Activated effector memory CD4-positive, alpha-beta T cell treated with Interleukin-2 at 50 U/mL for 16 hours (primary cell): ENCODE measurements around the gene MAP2K7.
"Not testable (repeated sequence)": the region's sequence is repeated elsewhere in the genome, so short reads cannot be mapped to it uniquely, and the experiment has no call there.

Experiments used
- DNase-seq: peaks from one replicate; pipeline ENCODE4 v3.0.0-alpha.2; 2020

The MAP2K7 gene

DNA sequence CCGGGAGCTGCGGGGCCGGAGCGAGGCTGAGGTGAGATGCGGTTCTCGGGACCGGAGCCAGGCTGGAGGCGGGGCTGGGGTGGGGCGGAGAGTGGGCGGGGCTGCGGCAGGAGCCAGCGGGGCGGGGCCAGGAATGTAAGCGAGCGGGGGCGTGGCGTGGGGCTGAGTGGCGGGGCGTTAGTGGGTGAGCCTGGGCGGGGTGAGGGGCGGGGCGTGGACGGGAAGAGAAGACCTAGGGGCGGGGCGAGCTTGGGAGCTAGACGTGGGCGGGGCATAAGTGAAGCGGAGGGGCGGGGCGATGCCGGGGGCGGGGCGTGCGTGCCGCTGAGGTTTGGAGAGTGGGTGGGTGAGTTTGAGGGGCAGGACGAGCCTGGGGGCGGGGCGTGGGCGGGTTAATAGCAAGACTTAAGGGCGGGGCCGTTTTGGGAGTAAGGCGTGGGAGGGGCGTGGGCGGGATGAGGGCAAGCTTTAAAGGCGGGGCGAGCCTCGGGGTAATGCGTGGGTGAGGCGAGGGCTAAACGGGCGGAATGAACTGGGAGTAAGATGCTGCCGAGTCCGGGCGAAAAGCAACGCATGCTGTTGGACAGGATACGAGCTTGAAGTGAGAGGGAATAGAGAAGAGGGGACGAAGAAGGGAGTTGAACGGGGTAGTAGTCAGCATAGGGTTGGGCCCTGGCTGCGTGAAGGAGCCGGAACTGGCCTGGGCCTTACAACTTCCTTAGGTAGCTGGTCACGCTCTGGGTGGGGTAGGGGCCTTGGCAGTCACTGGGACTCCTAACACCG is 17.0 kb downstream of the MAP2K7 start:
- DNase-seq: peak; percentile 98

DNA sequence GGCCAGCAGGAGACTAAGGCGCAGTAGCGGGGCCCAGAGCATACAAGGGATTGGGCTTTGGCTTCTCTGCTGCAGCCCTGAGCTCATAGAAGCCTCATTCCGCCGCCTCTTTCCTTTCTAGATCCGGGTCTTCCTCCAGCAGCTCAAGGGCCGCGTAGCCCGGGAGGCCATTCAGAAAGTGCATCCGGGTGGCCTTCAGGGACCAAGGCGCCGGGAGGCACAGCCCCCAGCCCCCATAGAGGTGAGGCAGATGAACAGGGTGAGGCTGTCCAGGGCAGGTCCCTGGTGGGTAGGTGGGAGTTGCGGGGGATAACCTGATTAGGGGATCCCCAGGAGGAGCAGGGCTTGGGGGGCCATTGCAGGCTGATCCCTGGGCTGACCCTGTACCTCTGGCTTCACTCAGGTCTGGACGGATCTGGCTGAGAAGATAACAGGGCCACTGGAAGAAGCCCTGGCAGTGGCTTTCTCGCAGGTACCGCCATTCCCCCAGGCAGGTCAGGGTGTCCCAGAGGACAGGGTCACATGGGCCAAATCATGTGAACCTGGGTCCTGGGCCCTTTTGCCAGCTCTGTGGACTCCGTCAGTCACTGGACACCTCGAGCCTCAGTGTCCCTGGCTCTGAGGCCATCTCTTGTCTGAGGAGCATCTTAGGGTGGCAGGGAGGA is 17.8 kb downstream of the MAP2K7 start:
- no peak for DNase-seq

DNA sequence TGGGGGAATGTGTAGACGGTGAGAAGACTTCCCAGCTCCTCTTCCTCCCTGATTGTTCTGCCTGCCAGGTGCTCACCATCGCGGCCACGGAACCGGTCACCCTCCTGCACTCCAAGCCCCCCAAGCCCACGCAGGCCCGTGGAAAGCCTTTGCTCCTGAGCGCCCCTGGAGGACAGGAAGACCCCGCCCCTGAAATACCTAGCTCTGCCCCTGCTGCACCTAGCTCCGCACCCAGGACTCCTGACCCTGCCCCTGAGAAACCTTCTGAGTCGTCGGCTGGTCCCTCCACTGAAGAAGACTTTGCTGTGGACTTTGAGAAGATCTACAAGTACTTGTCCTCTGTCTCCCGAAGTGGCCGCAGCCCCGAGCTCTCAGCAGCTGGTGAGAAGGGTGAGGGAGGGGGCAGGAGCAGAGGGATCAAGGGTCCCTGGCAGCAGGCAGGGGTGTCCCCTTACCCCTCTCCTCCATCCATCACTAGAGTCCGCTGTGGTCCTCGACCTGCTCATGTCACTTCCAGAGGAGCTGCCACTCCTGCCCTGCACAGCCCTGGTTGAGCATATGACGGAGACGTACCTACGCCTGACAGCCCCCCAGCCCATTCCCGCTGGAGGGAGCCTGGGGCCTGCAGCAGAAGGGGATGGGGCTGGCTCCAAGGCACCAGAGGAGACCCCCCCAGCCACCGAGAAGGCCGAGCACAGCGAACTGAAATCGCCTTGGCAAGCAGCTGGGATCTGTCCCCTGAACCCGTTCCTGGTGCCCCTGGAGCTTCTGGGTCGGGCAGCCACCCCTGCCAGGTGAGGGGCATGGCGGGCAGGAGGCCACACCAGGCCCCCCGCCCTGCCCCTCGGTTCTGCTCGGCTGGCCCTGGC is 18.5 kb downstream of the MAP2K7 start:
- no peak for DNase-seq

DNA sequence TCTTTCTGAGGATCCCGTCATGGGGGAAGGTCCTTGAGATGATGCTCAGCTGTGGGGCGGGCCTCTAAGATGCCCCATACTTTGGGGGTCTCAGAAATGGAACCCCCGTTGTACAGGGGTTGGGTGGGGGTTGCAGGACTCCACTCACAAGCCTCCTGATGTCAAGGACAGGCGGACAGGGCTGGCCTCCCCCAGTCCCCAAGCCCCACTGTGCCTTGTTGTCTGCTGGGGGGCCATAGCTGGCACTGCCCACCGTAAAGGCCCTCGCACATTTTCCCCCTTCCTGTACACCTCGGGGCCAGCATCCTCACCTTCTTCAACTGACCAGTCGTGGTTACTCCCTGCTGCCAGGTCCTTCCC is 19.1 kb downstream of the MAP2K7 start:
- DNase-seq: no peak

DNA sequence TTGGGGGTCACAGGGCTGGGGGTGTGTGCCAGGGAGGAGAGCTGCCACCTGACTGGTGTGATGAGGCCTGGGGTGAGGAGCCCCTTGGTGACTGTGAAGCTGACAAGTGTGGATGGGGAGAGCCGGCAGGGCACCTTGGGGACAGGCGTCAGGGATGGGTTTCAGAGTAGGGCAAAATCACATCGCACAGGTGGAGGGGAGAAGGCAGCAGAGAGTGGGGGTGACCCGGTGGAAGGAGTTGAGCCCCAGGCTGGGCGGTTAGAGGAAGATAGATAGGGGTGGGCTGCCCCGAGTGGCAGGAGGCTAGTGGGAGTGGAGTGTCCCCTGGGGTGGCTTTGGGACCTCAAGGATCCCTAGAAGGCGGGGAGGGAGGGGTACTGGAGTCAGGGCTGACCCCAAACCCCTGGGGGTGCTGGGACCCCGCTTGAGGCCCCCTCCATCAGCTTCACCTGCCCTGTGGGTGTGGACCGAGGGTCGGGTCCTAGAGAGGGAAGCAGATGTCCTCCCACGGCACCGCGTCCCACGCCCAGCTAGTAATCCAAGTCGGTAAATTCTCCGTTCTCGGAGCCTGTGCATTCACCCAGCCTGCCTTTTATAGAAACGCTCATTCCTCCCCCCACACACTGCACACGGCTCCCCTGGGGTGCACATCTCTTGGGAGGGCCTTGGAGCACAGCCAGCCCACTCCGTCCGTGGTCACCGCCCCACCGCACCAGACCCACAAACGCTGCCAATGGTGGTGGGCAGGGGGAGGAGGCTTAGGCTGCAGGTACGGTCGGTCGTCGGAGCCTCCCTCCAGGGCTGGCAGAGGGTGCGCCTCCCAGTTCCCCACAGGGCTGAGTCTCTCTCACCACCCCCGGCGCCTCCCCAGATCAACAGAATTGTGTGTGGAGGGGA is 19.9 kb downstream of the MAP2K7 start:
- DNase-seq: no peak

DNA sequence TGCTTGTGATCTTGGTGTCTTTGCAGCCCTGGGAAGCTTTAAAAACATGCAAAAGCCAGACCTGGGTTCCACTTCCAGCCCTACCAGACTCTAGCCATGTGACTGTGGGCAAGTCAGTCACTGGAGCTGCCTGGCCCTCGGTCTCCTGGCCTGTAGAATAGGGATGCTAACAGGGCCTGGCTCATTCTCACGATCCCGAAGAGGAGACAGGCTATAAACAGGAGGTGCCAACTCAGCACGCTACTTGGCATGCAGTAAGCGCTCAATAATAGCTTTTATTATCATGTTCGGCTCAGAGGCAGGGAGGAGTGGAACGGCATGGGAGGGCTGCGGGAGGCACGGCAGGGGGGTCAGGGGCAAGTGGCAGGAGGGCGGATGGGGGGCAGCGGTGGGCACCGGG is 20.6 kb downstream of the MAP2K7 start:
- no peak for DNase-seq

DNA sequence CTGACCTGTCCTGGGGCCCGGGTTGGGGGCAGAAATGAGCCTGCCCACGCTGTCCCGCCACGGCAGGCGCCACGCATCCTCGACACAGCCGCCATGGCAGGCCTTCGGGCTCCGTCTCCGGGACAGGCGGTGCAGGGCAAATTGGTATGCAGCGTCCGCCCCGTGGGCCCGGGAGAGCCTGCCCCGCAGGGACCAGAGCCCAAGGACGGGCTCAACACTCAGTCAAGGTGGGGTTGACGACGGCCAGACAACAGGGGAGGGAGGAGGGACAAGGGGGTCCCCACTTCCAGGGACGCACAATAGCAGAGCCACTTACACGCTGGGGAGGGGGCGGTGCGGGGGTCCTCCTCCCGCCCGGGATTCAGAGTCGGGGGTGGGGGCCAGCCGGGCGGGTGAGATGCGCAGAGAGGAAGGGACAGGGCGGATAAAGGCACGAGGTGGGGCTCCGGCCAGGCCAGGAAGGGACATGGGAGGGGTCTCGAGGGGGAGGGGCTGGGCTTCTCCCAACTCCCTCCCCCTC is 21.0 kb downstream of the MAP2K7 start:
- no peak for DNase-seq

DNA sequence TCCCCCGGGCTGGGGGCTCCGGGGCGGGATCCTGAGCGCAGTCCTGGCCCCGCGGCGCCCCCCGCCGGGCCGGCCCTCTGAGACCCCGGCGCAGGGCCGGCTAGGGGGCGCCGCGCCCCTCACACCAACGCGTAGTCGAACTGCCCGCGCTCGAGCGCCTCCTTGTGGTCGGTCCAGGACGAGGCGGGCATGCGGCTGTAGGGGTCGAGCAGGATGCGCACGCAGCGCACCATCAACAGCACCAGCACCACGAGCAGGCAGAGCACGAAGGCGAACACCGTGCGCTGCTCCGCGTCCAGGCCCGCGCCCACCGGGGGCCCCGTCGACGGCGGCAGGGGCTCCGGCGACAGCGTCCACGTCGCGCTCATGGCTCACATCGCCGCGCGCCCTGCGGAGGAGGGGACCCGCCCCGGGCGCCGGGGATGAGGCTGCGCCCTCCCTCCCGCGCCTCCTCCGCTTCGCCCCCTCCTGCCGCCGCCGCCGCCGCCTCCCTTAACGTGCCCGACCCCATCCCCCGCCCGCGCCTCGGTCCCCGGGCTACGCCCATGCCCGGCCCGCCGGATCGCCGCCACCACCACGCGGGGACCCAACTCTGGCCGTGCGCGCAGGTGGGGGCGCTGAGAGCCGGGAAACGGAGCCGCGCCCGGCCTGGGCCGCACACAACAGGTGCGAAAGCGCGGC is 21.6 kb downstream of the MAP2K7 start:
- peak; percentile 53 for DNase-seq

DNA sequence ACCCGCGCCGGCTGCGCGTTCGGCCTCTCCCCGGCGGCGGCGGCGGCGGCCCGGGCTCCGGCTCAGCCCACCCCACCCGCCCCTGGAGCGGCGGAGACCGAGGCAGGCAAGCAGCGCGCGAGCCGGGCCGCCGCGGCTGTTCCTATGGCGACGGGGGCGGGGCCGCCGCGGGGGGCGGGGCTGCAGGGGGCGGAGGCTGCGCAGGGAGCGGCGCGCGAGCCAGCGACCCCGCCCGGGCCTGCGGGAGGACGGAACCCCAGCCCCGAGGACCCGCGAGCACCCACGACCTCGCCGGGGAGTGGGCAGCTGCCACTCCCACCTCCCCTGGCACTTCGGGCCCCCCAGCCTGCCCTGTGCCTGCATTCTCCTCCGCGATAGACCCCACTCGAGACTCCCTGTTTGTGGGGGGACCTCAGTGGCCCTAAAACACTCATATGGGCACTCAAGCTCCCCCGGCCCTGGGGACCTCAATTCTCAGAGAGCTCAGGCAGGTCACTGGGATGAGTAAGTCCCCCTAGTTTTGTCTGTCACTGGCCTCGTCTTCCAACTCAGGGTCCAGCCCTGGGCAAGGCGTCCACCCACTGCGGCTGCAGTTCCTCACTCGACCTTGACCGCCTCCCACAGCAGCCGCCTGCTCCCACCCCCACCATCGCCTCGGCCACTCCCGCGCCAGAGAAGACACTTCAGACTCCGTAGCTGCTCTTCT is 22.5 kb downstream of the MAP2K7 start, which contains the start of gene CTXN1:
TSS of gene CTXN1 (minus strand) at position 115 of the 706 bp plus-strand sequence. CDS start 597 bp downstream, outside the sequence.
- DNase-seq: peak; percentile 71

DNA sequence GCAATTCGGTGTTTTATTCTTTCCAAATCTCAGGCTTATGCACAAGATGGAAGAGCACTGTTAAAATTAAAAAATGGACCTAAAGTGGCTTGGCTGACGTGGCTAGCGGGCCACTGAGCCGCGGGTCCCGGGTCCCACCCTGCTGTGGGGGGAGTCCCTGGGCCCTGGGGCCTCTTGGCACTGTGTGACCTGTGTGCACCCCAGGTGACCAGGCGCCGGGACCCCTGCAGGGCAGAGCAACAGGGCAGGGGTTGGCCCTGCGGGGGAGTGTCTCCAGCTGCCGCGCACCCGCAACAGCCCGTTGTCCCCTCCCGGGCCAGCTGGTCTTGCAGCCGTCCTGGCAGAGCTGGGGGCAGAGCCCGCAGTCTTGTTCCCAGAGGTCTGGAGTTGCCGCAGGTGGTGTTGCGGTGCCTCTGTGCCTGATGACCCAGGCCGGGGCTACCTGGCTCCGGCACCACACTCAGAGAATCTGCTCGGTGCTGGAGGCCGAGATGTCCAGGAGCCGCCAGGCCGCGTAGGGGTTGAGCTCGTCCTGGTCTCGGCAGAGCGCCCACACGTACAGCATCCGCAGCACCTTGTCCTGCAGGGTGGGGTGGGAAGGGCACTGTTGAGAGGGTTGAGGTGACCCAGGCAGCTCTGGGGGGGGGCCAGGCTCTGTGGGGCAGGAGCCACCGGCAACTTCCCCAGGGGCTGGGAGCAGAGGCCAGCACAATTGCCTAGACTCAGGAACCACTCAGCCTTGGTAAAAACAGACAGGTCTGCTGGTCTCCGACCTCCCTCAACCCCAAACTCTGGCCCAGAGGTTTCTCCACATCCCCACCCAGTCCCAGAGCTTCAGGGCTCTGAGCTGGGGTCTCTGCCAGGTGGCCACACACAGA is 23.3 kb downstream of the MAP2K7 start:
- DNase-seq: no peak

DNA sequence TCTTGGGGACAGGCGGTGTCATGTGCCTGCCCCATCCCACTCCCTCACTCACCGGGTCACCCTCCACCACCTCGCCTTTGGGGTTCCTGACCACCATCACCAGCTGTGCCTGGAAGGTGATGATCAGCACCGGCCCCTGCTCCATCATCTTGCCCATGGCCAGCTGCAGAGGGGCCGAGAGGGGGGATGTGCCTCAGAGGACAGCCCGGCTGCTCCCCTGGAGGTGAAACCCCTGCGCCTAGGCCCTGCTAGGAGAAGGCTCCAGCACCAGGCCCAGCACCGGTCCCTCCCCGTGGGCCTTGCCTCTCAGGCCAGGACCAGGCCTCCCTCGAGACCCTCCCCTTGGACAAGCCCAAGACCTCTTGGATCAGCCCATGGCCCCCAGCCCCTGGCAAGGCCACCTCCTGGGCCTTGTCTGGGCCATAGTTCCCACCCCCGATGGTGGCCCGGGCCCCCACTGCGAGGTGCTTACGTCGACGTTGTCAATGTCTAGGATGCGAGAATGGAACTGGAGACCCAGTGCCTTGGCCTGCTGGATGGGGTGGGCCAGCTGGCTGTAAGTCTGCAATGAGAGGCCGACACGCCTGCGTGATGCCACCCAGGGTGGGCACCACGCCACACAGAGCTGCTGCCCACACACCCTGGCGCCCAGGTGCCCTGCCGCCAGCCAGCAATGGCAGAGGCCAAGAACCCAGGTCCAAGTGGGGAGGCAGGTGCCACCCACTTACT is 24.1 kb downstream of the MAP2K7 start:
- DNase-seq: no peak

DNA sequence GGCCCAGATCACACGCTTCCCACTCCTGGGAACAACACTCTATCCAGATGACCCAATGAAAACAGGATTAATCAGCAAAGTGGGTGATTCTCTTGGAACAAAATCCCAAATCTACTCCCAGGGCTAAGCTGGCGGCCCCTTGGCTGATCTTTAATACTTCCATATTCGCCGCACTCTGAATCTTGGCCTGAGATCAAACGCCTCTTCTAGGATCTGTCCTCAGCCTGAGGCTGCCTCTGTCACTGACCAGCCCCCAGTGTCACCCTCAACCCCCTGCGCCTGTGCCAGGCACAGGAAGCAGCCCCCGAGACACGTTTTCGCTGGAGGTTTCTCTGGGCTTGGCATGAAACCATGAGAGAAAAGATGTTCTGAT is 24.6 kb downstream of the MAP2K7 start:
- no peak for DNase-seq

DNA sequence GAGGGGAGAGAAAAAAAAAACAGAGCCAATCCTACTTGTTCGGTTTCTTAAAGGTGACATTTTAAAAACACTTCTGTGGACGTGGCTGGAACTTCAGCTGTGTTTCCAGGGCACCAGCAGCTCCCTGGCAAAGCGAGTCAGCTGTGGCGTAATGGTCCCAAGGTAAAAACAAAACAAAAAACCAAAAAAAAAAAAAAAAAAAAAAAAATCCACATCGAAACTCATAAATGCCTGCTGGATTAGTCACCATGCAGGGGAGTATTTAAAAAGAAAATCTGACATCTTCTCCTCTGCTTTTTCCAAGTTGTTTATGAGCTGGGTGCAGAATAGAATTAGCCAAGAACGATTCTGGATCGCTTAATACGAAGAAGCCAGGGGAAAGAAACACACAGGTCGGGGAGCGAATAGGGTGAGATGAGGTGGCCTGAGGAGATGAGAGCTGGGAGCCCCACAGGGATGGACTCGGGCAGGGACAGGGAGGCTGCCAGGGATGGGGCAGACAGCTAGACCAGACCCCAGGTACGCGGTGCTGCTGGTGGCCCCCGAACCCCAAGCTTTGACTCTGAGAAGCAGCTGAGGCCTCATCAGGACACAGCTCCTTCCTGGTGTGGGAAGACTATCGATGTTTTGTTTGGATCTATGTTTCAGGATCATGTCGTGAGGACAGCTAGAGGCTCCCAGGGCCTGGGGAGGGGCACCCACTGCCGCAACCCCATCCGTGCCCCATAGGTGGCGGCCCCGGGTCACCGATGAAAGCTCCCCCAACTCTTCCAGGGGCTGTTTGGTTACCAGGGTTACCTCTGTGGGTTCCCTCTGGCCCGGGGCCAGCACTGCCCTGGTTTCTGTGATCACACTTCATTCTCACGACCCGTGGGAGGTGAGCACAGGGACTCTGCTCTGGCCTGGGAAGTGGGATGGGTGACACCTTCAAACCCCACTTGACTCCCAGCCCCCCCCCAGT is 25.3 kb downstream of the MAP2K7 start:
- peak; percentile 49 for DNase-seq

DNA sequence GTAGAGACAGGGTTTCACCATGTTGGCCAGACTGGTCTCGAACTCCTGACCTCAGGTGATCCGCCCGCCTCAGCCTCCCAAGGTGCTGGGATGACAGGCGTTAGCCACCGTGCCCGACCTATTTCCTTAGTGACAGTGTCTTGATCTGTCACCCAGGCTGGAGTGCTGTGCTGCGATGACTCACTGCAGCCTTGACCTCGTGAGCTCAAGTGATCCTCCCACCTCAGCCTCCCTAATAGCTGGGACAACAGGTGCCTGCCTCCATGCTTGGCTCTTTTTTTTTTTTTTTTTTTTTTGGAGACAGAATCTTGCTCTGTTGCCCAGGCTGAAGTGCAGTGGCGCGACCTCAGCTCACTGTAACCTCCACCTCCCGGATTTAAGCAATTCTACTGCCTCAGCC is 26.4 kb downstream of the MAP2K7 start:
- not testable (repeated sequence) for DNase-seq

DNA sequence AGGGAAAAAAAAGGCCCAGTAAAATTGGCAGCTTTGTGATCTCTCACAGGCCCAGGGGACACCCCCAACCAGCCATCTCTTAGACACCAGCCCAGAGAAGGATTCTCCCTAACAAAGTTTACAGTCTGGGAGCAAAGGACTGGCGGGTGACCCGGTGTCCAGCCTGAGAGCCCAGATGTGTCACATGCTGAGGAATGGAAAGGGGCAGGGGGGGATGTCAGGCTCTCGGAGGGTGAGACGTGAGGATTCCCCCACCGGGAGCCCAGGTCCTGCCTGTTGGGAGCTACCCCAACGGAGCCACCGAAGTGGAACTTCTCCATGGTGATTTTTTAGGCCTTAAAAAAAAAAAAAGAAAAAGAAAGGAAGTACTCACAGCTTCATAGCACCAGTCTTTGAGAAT is 27.1 kb downstream of the MAP2K7 start:
- DNase-seq: no peak

DNA sequence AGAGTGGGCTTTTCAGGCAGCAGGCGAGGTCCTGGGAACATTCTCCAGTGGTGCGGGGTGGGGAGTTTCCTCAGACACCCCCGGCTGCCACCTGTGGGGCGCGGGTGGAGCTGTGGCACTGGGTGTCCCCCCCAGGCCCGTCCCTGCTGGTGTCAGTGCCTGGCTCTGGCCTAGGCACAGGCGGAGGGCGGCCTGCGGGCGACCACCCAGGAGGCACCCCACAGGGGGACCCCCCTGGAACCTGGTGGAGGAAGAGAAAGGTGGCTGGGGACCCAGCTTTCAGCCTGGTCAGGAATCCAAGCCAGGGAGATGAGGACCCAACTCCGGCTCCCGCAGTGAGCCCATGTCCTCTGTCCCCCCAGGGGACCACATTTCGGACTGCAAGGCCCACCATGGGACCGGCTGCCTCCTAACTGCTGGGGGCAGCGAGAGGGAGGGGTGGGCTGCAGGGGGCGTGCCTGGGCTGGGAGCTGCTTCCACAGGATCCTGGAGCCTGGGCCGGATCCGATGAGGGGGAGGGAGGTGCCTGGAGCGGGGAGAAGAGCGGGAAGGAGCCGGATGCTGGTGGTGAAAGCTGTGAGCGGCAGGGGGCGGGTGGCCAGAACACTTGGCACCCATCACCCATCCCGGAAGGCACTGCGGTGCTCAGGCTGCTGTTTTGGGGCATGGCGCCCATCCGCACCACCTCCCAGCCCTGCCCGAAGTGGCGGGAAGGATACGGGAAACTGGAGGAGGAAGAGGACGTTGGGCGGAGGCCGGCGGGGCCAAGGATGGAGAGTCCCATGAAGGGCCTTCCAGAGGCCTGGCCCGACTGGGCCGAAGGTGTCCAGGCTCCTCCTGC is 27.8 kb downstream of the MAP2K7 start:
- DNase-seq: no peak
